Gastroesophageal sphincter (tissue), 2 donors: Measurements from ENCODE around the gene MFN2.

Experiments
- EP300 ChIP-seq: sonication (generic); formaldehyde crosslinking; IDR thresholded peaks from one replicate; pipeline ENCODE4 v1.6.1; 2017; ENCODE audit warnings: antibody characterized with exemption, mild to moderate bottlenecking
- POLR2A ChIP-seq, 2 donors: fragments of 450-650 bp; IDR thresholded peaks; one replicate each; pipeline ENCODE4 v1.6.1; 2017; ENCODE audit warnings: antibody characterized with exemption in 2 of 2, mild to moderate bottlenecking in 2 of 2, moderate library complexity in 1 of 2

DNA sequence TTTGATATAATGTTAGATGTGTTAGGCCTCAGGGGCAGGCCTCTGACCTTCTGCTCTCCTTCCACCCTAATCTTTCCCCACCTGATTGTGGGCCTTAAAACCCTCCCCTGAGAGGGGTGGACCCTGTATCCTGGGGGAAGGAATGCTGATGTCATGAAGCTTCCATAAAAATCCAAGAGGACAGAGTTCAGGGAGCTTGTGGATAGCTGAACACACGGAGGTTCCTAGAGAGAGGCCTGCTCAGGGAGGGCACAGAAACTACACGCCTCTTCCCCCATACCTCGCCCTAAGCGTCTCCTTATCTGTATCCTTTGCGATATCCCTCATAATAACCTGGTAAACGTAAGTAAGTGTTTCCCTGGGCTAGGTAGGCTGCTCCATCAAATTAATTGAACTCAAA is 4.3 kb downstream of the MFN2 start:
- TF ChIP-seq POLR2A (IDR thresholded peaks at IDR 0.05), result no peak
- no peak for TF ChIP-seq EP300
